Measurements from ENCODE around the gene TNFRSF21. TPM values are rescaled to one million over a fixed set of nuclear protein-coding genes. Genes with fewer than 3 reads are reported as not detected.

TNFRSF21 gene
- total and polyA plus RNA-seq, 10 of the 15 experiments (the other 5 are each of a cell fraction or from before 2014, with no cell fraction given), result 0.09 to 1.0 (median 0.27) TPM

DNA sequence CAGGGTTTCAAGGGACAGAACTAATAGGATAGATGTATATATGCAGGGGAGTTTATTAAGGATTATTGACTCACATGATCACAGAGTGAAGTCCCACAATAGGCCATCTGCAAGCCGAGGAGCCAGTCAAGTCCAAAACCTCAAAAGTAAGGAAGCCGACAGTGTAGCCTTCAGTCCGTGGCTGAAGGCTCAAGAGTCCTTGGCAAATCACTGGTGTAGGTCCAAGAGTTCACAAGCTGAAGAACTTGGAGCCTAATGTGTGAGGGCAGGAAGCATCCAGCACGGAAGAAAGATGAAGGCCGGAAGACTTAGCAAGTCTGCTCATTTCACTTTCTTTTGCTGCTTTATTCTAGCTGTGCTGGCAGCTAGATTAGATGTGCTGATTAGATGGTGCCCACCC, 128.0 kb downstream of the TNFRSF21 start:
- in situ Hi-C loops (cut with MboI) (no loop called here), intact Hi-C loops (cut with micrococcal nuclease; ENCODE audit: unreplicated experiment) (no loop called here)
- Histone ChIP-seq H3K27ac (ENCODE audit: control insufficient read depth, insufficient read depth) (no peak overlapping the region), H4K20me1 (ENCODE audit: control insufficient read depth, insufficient read depth) (no peaks in the 10 kb centered on the region), H3K9ac (ENCODE audit: control insufficient read depth, insufficient read depth, low read length) (no peak overlapping the region), H3K4me3 (no peak overlapping the region), H3K4me1 (ENCODE audit: control insufficient read depth, insufficient read depth, low read length) (no peaks in the 10 kb centered on the region), H3K79me2 (ENCODE audit: control insufficient read depth, insufficient read depth, low read length) (no peaks in the 10 kb centered on the region), H3K4me2 (ENCODE audit: control insufficient read depth, insufficient read depth) (no peak overlapping the region), H3K27me3 (replicated peaks in 1 of 2; ENCODE audit: control insufficient read depth in 2 of 2, insufficient read depth in 2 of 2, low read length in 1 of 2) (peaks cover 0 to 3% of the 10 kb centered on the region in 2 experiments; a peak in 1 of 4 replicates), H3K9me3 (replicated peaks; ENCODE audit: control insufficient read depth, insufficient read depth, low read length) (no peaks in the 10 kb centered on the region), H2AFZ (ENCODE audit: control insufficient read depth, low read depth, low read length) (no peak overlapping the region), H3K36me3 (ENCODE audit: control insufficient read depth in 2 of 2, insufficient read depth in 2 of 2, low read length in 1 of 2) (no peaks in the 10 kb centered on the region)
- 13% methylated on average over 5 of the region's 5 CpGs for WGBS (ENCODE audit: insufficient coverage, insufficient replicate concordance, low lambda C conversion rate, missing lambda C conversion rate)
- BruUV-seq (replicated peaks), result no TSS peak
- ATAC-seq (no peak), DNase-seq (ENCODE audit: low read depth, low spot score) (no peak), FAIRE-seq (no peak)
- ChIA-PET RAD21 (ENCODE audit: unreplicated experiment) (no interaction called here), CTCF (no interaction called here), SMC1A (ENCODE audit: uncharacterized antibody, unreplicated experiment) (no interaction called here), POLR2A (no interaction called here)
- no peak for TF ChIP-seq MEF2A (IDR thresholded peaks at IDR 0.05; ENCODE audit: insufficient read depth, low read depth, low read length)

Other genes with a start within 250 kb of the TNFRSF21 start
- 22.9 and 29.5 TPM in 2 replicates for gene CD2AP, start 167.9 kb upstream of the TNFRSF21 start, total RNA-seq (2014; rRNA removed)
- gene CD2AP, start 167.9 kb upstream of the TNFRSF21 start, total RNA-seq (2014; rRNA removed; fragmentation: Illumina TruSeq; extraction: Trizol), result 46.6 and 48.0 TPM in 2 replicates
- gene CD2AP, start 167.9 kb upstream of the TNFRSF21 start, total RNA-seq (2021), result 23.6 and 27.9 TPM in 2 replicates
- 23.7 and 43.8 TPM in 2 replicates for gene CD2AP, start 167.9 kb upstream of the TNFRSF21 start, polyA plus RNA-seq (2011; rRNA removed)
- 34.2 and 48.4 TPM in 2 replicates for gene CD2AP, start 167.9 kb upstream of the TNFRSF21 start, polyA plus RNA-seq (2014; fragmentation: Illumina TruSeq; extraction: Trizol)
- gene CD2AP, start 167.9 kb upstream of the TNFRSF21 start, polyA plus RNA-seq (2014; fragmentation: Nextera tagmentation; extraction: Ambion mirVana), result 1 to 10 TPM; 5.4 to 8.0 TPM
- 12.6 and 15.1 TPM in 2 replicates for gene CD2AP, start 167.9 kb upstream of the TNFRSF21 start, polyA plus RNA-seq (2014; rRNA removed)
- 10 to 100 TPM; 17.4 to 18.8 TPM for gene CD2AP, start 167.9 kb upstream of the TNFRSF21 start, polyA plus RNA-seq (2016; fragmentation: Nextera tagmentation; extraction: Ambion mirVana)